K562 (cell line): Measurements from ENCODE around the gene KHSRP. TPM values are rescaled to one million over a fixed set of nuclear protein-coding genes. Genes with fewer than 3 reads are reported as not detected.

ENCODE experiments used
- CBFA2T2 ChIP-seq: fragments of 450-650 bp; conservative IDR thresholded peaks from 2 replicates; pipeline ENCODE4 v1.6.1; 2017; ENCODE audit warnings: mild to moderate bottlenecking
- HMG20A ChIP-seq: fragments of 450-650 bp; formaldehyde crosslinking; conservative IDR thresholded peaks from 2 replicates; pipeline ENCODE4 v1.4.0; 2020; ENCODE audit warnings: mild to moderate bottlenecking, mixed read lengths
- MEF2A ChIP-seq: IDR thresholded peaks from 2 replicates; pipeline ENCODE4 v1.6.1; 2011; ENCODE audit warnings: low read depth, mild to moderate bottlenecking, low read length, moderate library complexity; ENCODE audit not compliant: control insufficient read depth
- SAP30 ChIP-seq: fragments of 200-600 bp; sonication (generic); IDR thresholded peaks from 2 replicates; pipeline ENCODE4 v1.6.1; 2012; ENCODE audit warnings: borderline replicate concordance, low read depth, mild to moderate bottlenecking, moderate library complexity, low read length, control low read depth, inconsistent platforms; ENCODE audit not compliant: insufficient read depth, poor library complexity, severe bottlenecking
- SMARCA5 ChIP-seq: fragments of 450-650 bp; IDR thresholded peaks from 2 replicates; pipeline ENCODE4 v1.6.1; 2016
- polyA plus RNA-seq, 8 experiments: library from polyadenylated mRNA; depleted of rRNA in 4 of 8; stranded (reverse) in 5 of 8; unstranded in 3 of 8; fragments of >200 nt; fragmentation: Nextera tagmentation in 2 of 8; fragmentation: Illumina TruSeq in 1 of 8; extraction: Ambion mirVana in 2 of 8; extraction: Trizol in 1 of 8; gene quantifications; 2 replicates each; pipeline versions ENCODE4 v1.2.1 to v1.2.3, GENCODE V29; 2011 to 2014; ENCODE audit warnings: inconsistent platforms in 1 of 8, missing spikeins in 1 of 8
- total RNA-seq, 7 experiments: library from RNA; depleted of rRNA in 6 of 7; stranded (reverse); fragments of >200 nt in 6 of 7; fragmentation: Illumina TruSeq in 2 of 7; extraction: Trizol in 2 of 7; gene quantifications; 2 replicates each; pipeline versions ENCODE4 v1.2.1 to v1.2.3, GENCODE V29; 2011 to 2021; ENCODE audit warnings: low replicate concordance in 1 of 7
- TF ChIP-seq, protein P1 (sequence below), 2 experiments: IDR thresholded peaks in 1 of 2; conservative IDR thresholded peaks in 1 of 2; 2 replicates each; pipeline ENCODE4 v1.6.1; 2016; ENCODE audit warnings: low read depth in 2 of 2, mild to moderate bottlenecking in 1 of 2, missing compliant biosample characterization in 1 of 2, missing genetic modification characterization in 1 of 2, moderate library complexity in 1 of 2
- TF ChIP-seq, protein P2 (sequence below): sonication (generic); formaldehyde crosslinking; IDR thresholded peaks from 2 replicates; pipeline ENCODE4 v1.8.0; 2022; ENCODE audit warnings: mild to moderate bottlenecking, missing genetic modification reagents, borderline replicate concordance
- TF ChIP-seq, protein P3 (sequence below): sonication (generic); formaldehyde crosslinking; IDR thresholded peaks from 2 replicates; pipeline ENCODE4 v1.8.1; 2023; ENCODE audit warnings: mild to moderate bottlenecking, missing genetic modification reagents
- TF ChIP-seq, protein P4 (sequence below): fragments of 250-450 bp; sonication (Bioruptor Pico); IDR thresholded peaks from 2 replicates; pipeline ENCODE4 v1.4.0; 2020

Gene KHSRP
- total and polyA plus RNA-seq, 9 of the 15 experiments (the other 6 are each of a cell fraction or from before 2014, with no cell fraction given) = 4.2 to 564 (median 139) TPM

DNA sequence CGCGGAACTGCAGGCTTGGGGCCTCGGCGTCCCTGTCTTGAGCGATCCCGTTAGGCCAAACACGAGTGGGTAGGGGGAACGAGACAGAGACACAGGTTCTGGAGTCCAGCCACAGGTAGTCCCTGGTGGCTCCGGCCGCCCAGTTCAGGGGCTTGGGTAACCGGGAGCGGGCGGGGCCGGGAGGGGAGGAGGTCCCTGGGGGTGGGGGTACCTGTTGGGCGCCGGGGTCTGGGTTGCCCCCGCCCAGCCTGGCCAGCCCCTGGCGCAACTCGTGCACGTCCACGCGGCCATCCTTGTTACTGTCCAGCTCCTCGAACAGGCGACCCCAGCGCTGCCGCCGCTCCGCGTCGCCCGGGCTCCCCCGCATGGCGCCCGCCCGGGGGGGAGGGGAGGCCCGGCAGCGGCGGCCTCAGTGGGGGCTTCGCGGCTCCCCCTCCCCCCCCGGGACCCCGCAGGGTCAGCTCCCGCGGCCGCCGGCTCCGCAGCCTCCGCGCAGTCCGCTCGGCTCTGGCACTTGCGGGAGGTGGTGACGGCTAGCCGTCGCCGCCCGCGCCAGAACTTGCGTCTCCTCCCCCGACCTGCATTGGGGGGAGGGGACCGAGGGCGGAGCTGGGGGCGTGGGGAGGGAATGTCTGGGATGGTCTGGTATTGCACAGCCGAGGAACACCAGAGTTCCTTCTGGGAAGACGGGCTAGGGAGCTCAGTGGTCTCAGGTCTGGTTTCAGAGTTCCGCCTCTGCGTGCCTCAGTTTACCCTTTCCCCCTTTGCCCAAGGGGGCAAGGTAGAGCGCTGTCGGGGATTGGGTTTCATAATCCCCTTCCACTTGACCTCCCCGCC lies 34.9 kb upstream of the KHSRP start, which contains the start of gene SLC25A23 (continued):
- TF ChIP-seq, protein P1, sequence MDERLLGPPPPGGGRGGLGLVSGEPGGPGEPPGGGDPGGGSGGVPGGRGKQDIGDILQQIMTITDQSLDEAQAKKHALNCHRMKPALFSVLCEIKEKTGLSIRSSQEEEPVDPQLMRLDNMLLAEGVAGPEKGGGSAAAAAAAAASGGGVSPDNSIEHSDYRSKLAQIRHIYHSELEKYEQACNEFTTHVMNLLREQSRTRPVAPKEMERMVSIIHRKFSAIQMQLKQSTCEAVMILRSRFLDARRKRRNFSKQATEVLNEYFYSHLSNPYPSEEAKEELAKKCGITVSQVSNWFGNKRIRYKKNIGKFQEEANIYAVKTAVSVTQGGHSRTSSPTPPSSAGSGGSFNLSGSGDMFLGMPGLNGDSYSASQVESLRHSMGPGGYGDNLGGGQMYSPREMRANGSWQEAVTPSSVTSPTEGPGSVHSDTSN (CRISPR knock-in tag; IDR thresholded peaks at IDR 0.05; ENCODE audit: low read depth) = no peak
- TF ChIP-seq, protein P1 (tag; conservative IDR thresholded peaks at IDR 0.05; ENCODE audit: low read depth) = no peak
- TF ChIP-seq HMG20A (CRISPR knock-in tag) = no peak
- TF ChIP-seq, protein P2, sequence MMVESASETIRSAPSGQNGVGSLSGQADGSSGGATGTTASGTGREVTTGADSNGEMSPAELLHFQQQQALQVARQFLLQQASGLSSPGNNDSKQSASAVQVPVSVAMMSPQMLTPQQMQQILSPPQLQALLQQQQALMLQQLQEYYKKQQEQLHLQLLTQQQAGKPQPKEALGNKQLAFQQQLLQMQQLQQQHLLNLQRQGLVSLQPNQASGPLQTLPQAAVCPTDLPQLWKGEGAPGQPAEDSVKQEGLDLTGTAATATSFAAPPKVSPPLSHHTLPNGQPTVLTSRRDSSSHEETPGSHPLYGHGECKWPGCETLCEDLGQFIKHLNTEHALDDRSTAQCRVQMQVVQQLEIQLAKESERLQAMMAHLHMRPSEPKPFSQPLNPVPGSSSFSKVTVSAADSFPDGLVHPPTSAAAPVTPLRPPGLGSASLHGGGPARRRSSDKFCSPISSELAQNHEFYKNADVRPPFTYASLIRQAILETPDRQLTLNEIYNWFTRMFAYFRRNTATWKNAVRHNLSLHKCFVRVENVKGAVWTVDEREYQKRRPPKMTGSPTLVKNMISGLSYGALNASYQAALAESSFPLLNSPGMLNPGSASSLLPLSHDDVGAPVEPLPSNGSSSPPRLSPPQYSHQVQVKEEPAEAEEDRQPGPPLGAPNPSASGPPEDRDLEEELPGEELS = no peak
- TF ChIP-seq CBFA2T2 = no peak
- 0 out of 2 replicates have a peak, but pooled peaks have one; percentile 17 for TF ChIP-seq SMARCA5
- no peak for TF ChIP-seq MEF2A
- peak; percentile 41 for TF ChIP-seq SAP30
- TF ChIP-seq, protein P3, sequence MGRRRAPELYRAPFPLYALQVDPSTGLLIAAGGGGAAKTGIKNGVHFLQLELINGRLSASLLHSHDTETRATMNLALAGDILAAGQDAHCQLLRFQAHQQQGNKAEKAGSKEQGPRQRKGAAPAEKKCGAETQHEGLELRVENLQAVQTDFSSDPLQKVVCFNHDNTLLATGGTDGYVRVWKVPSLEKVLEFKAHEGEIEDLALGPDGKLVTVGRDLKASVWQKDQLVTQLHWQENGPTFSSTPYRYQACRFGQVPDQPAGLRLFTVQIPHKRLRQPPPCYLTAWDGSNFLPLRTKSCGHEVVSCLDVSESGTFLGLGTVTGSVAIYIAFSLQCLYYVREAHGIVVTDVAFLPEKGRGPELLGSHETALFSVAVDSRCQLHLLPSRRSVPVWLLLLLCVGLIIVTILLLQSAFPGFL (CRISPR knock-in tag) = 0 out of 2 replicates have a peak, but pooled peaks have one; percentile 45
- TF ChIP-seq, protein P4, sequence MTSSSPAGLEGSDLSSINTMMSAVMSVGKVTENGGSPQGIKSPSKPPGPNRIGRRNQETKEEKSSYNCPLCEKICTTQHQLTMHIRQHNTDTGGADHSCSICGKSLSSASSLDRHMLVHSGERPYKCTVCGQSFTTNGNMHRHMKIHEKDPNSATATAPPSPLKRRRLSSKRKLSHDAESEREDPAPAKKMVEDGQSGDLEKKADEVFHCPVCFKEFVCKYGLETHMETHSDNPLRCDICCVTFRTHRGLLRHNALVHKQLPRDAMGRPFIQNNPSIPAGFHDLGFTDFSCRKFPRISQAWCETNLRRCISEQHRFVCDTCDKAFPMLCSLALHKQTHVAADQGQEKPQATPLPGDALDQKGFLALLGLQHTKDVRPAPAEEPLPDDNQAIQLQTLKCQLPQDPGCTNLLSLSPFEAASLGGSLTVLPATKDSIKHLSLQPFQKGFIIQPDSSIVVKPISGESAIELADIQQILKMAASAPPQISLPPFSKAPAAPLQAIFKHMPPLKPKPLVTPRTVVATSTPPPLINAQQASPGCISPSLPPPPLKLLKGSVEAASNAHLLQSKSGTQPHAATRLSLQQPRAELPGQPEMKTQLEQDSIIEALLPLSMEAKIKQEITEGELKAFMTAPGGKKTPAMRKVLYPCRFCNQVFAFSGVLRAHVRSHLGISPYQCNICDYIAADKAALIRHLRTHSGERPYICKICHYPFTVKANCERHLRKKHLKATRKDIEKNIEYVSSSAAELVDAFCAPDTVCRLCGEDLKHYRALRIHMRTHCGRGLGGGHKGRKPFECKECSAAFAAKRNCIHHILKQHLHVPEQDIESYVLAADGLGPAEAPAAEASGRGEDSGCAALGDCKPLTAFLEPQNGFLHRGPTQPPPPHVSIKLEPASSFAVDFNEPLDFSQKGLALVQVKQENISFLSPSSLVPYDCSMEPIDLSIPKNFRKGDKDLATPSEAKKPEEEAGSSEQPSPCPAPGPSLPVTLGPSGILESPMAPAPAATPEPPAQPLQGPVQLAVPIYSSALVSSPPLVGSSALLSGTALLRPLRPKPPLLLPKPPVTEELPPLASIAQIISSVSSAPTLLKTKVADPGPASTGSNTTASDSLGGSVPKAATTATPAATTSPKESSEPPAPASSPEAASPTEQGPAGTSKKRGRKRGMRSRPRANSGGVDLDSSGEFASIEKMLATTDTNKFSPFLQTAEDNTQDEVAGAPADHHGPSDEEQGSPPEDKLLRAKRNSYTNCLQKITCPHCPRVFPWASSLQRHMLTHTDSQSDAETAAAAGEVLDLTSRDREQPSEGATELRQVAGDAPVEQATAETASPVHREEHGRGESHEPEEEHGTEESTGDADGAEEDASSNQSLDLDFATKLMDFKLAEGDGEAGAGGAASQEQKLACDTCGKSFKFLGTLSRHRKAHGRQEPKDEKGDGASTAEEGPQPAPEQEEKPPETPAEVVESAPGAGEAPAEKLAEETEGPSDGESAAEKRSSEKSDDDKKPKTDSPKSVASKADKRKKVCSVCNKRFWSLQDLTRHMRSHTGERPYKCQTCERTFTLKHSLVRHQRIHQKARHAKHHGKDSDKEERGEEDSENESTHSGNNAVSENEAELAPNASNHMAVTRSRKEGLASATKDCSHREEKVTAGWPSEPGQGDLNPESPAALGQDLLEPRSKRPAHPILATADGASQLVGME = no peak
